ENCODE results near the gene SMG7.
A peak's percentile ranks its signal among the peaks of the same experiment; 100 is the strongest.
"Not testable (repeated sequence)": the region's sequence is repeated elsewhere in the genome, so short reads cannot be mapped to it uniquely, and the experiment has no call there.

SMG7 gene, protein sequence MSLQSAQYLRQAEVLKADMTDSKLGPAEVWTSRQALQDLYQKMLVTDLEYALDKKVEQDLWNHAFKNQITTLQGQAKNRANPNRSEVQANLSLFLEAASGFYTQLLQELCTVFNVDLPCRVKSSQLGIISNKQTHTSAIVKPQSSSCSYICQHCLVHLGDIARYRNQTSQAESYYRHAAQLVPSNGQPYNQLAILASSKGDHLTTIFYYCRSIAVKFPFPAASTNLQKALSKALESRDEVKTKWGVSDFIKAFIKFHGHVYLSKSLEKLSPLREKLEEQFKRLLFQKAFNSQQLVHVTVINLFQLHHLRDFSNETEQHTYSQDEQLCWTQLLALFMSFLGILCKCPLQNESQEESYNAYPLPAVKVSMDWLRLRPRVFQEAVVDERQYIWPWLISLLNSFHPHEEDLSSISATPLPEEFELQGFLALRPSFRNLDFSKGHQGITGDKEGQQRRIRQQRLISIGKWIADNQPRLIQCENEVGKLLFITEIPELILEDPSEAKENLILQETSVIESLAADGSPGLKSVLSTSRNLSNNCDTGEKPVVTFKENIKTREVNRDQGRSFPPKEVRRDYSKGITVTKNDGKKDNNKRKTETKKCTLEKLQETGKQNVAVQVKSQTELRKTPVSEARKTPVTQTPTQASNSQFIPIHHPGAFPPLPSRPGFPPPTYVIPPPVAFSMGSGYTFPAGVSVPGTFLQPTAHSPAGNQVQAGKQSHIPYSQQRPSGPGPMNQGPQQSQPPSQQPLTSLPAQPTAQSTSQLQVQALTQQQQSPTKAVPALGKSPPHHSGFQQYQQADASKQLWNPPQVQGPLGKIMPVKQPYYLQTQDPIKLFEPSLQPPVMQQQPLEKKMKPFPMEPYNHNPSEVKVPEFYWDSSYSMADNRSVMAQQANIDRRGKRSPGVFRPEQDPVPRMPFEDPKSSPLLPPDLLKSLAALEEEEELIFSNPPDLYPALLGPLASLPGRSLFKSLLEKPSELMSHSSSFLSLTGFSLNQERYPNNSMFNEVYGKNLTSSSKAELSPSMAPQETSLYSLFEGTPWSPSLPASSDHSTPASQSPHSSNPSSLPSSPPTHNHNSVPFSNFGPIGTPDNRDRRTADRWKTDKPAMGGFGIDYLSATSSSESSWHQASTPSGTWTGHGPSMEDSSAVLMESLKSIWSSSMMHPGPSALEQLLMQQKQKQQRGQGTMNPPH

GRCh38 chr1:183472488-183473216, at the start of gene SMG7:
TSS of gene SMG7 (plus strand) at chr1:183472499. CDS start at chr1:183472621, 122 bp downstream.
- DNase-seq (ENCODE audit: low spot score) = peak; percentile 29

DNA sequence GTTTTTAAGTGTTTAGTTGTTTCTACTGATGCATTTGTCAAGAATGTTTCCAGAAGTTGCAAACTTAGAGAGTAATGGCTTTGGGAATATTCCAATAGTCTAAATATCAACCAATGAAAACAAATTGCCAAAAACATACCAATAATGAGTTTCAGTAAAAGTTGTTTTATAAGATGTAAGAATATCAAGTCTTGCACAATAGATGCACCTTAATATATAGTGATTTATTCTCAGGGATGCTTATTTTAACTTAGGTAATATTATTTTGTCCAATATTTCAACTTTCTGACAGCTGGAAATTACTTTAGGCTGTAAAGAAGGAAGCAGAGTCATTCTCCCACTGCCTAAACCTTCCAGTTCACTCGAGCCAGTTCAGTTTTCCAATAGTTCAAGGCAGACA, 48.8 kb upstream of the SMG7 start:
- DNase-seq (ENCODE audit: low spot score) = no peak

GRCh38 chr1:183424691-183425090, 47.6 kb upstream of the SMG7 start:
- DNase-seq (ENCODE audit: low spot score) = no peak

GRCh38 chr1:183427591-183427990, 44.7 kb upstream of the SMG7 start:
- DNase-seq (ENCODE audit: low spot score) = not testable (repeated sequence)

- no peak for DNase-seq (ENCODE audit: low spot score)
These were observed 40.3 kb upstream of the SMG7 start for GRCh38 chr1:183431840-183432547.

DNA sequence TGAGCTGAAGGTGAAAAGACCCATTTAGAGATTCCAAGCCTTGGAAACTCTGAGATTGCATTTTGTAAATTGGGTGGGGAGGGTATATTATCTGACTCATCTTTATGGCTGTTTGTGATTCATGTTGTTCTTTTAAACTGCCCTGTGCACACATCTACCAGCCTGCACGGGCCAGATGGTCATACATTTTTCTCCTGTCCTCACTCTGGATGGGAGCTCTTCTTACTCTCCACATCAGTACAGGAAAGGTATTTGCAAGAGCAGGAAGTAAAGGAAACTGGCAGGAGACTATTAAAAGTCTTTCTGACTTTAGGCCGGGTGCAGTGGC, 39.8 kb upstream of the SMG7 start:
- DNase-seq (ENCODE audit: low spot score) = no peak

DNA sequence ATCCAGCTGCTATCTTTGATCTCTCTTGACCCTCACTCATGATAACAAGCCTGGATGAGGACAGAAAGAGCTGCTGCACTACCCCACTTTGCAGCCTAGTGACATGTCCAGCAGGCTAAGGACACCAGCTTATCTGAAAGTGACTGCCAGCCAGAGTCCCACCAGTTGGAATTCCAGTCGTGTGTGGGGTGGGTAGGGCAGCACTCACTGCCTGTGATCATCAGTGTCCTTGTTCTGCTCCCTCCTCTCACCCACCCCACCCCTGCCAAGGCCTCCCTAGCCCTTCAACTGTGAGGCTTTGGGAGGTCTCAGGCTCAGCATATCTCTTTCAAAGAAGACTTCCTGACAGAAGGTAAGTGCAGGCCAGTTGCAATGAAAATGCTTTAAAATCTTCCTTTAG, 38.6 kb upstream of the SMG7 start:
- DNase-seq (ENCODE audit: low spot score) = no peak

DNA sequence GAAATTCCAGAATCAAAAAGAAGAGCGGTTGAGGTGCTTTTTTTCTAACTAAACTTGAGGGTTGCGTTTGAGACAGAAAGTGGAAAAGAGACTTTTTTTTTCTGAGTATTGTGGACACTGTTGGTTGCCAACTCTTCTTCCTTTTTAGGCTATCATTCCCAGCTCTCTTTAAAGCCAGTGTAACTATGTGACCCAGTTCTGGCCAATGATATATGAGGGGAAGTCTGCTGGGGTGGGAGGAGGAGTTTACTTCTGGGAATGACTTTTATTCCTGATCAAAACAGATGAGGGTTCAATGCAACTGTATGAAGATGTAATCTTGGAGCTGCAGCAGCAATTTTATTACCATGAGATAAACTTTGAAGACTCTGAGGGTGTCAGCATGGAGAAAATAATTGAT, 36.8 kb upstream of the SMG7 start:
- DNase-seq (ENCODE audit: low spot score) = no peak

GRCh38 chr1:183438060-183438459, 34.2 kb upstream of the SMG7 start:
- DNase-seq (ENCODE audit: low spot score) = no peak

- no peak for DNase-seq (ENCODE audit: low spot score)
These were observed 29.3 kb upstream of the SMG7 start for GRCh38 chr1:183443011-183443410.

- DNase-seq (ENCODE audit: low spot score) = no peak
These were observed 28.8 kb upstream of the SMG7 start for GRCh38 chr1:183443466-183443865.

GRCh38 chr1:183444243-183444642, 28.1 kb upstream of the SMG7 start:
- DNase-seq (ENCODE audit: low spot score) = peak; percentile 11

GRCh38 chr1:183449223-183449770, 23.0 kb upstream of the SMG7 start:
- DNase-seq (ENCODE audit: low spot score) = no peak

DNA sequence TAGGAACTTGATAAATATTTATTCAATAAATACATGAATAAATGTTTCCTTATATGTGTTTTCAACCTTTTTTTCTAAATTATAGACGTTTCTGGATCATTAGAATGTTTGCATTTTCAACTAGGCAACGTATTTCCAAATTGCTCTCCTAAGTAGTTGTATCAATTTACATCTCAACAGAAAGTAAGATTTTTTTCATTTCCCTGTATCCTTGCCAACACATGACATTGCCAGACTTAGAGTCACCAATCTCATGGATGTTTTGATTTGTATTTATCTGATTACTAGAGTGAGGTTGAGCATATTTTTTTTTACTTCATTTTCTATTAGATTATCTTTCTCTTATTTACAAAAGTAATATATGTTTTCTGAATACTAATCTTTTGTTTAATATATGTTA, 22.2 kb upstream of the SMG7 start:
- no peak for DNase-seq (ENCODE audit: low spot score)

GRCh38 chr1:183454377-183454776, 17.9 kb upstream of the SMG7 start:
- DNase-seq (ENCODE audit: low spot score) = no peak

GRCh38 chr1:183456826-183457225, 15.5 kb upstream of the SMG7 start:
- no peak for DNase-seq (ENCODE audit: low spot score)

- no peak for DNase-seq (ENCODE audit: low spot score)
These were observed 14.8 kb upstream of the SMG7 start for GRCh38 chr1:183457449-183457848.

GRCh38 chr1:183460596-183460995, 11.7 kb upstream of the SMG7 start:
- DNase-seq (ENCODE audit: low spot score) = no peak

DNA sequence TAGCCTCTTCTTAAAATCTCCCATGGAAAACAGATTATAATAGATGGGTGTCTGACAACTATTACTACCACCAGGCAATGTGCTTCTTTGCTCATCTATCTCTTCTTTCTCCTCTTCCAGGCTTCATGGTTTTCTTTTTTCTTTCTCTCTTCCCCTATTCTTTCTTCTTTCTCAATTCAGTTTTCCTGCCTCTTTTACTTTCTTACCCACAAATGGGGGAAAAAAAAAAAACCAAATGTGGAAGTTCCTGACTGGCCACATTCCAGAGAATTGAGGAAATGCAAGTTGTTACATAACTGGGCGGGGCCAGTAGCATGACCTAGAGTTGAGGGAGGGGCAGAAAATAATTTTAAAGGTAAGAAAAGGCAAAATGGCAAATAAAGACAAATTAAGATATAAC, 10.9 kb upstream of the SMG7 start:
- no peak for DNase-seq (ENCODE audit: low spot score)

- DNase-seq (ENCODE audit: low spot score) = no peak
These were observed 8.7 kb upstream of the SMG7 start for GRCh38 chr1:183463566-183463965.

DNA sequence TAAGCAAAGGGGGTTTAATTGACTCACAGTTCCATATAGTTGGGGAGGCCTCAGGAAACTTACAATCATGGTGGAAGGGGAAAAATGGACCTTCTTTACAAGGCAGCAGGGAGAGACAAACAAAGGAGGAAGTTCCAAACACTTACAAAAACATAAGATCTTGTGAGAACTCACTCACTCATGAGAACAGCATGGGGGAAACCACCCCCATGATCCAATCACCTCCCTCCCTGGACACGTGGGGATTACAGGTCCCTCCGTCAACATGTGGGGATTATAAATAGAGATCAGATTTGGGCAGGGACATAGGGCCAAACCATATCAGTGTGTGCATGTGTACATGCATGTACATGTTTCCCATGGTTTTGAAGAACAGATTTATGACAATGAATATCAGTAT, 5.5 kb upstream of the SMG7 start:
- no peak for DNase-seq (ENCODE audit: low spot score)

All from hepatic stellate cell (primary cell).